Right lobe of liver (tissue), 4 donors: Measurements from ENCODE around the gene NDUFS8.

Experiments used
- POLR2A ChIP-seq: fragments of 450-650 bp; IDR thresholded peaks from one replicate; pipeline ENCODE4 v1.6.1; 2017; ENCODE audit warnings: antibody characterized with exemption, mild to moderate bottlenecking
- TF ChIP-seq, protein P1 (sequence below), 4 donors: fragments of 200-600 bp in 3 of 4; fragments of 450-650 bp in 1 of 4; IDR thresholded peaks; one replicate each; pipeline versions ENCODE4 v1.5.1 to v1.8.0; 2016 to 2022; ENCODE audit warnings: antibody characterized with exemption in 4 of 4, mild to moderate bottlenecking in 2 of 4
- donor health status: DM: no; HTN: no; CAD: no.
- donor health status: DM: no; HTN: no; CAD: no.
- donor health status: DM: no; HTN: yes; CAD: no.

DNA sequence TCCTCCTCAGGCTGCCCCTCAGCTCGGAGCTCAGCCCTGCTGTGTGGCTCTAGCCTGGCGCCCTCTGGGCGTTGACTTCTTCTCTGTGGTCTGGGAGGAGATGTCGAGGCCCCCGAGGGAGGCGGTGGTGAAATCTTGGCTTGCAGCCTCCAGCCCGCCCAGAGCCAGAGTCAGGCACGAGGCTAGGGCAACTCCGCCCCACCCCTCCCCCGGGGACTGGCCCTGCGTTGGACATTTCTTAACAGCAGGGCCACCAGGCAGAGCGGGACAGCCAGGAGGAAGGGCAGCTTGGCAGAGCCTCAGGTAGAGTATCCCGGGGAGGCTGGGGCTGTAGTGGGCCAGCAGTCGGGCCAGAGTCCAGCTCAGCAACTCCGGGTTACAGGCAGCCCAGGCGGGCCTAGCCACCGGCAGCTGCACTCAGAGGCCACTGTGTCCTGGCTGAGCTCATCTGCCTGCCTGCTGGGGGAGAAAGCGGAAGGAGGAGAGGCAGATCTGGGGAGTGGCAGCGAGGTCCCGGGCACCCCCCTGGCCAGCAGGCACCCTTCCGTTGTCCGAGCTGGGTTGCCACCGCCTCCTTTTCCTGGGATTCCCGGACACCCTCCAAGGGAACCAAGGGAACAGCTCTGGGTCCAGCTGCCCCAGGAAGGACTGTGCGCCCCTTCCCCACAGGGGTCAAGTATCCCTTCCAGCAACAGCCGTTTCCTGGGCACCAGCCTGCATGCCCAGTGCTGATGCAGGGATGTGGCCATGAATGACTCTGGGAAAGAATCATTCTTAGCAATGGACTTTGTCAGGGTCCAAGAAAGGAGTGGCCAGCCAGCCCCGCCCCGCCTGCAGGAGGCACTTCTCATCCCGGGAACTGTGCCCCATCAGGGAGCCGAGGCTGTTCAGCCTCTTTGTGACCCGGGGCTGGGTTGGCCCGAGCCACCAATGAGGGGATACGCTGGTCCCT lies 20.1 kb upstream of the NDUFS8 start, which contains the start of gene ALDH3B1:
- TF ChIP-seq, protein P1, sequence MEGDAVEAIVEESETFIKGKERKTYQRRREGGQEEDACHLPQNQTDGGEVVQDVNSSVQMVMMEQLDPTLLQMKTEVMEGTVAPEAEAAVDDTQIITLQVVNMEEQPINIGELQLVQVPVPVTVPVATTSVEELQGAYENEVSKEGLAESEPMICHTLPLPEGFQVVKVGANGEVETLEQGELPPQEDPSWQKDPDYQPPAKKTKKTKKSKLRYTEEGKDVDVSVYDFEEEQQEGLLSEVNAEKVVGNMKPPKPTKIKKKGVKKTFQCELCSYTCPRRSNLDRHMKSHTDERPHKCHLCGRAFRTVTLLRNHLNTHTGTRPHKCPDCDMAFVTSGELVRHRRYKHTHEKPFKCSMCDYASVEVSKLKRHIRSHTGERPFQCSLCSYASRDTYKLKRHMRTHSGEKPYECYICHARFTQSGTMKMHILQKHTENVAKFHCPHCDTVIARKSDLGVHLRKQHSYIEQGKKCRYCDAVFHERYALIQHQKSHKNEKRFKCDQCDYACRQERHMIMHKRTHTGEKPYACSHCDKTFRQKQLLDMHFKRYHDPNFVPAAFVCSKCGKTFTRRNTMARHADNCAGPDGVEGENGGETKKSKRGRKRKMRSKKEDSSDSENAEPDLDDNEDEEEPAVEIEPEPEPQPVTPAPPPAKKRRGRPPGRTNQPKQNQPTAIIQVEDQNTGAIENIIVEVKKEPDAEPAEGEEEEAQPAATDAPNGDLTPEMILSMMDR (IDR thresholded peaks at IDR 0.05) = no peak
- TF ChIP-seq POLR2A = peak; percentile 83
